SK-N-MC (cell line): ENCODE measurements around the gene STH.

Experiments
- DNase-seq: peaks from one replicate; pipeline ENCODE4 v3.0.0-alpha.2; 2011; ENCODE audit warnings: low read depth, low spot score
- H3K27ac ChIP-seq: fragments of 200-600 bp; sonication (generic); 2 replicates; pipeline ENCODE4 v1.5.1; 2016; ENCODE audit warnings: mixed run types
- H3K36me3 ChIP-seq: fragments of 200-600 bp; sonication (generic); 2 replicates; pipeline ENCODE4 v1.6.1; 2017; ENCODE audit warnings: antibody characterized with exemption, low read length, mixed read lengths; ENCODE audit not compliant: insufficient read depth
- H3K4me3 ChIP-seq: fragments of 200-600 bp; sonication (generic); 2 replicates; pipeline ENCODE4 v1.5.1; 2016
- H3K9ac ChIP-seq: fragments of 200-600 bp; sonication (generic); 2 replicates; pipeline ENCODE4 v1.8.0; 2017; ENCODE audit warnings: mixed run types, mixed read lengths; ENCODE audit not compliant: insufficient read length
- H3K9me3 ChIP-seq: fragments of 200-600 bp; sonication (generic); 2 replicates; pipeline ENCODE4 v1.6.1; 2017; ENCODE audit warnings: low read depth, mild to moderate bottlenecking, antibody characterized with exemption, low read length, moderate library complexity, mixed read lengths
- EZH2 ChIP-seq: fragments of 200-600 bp; sonication (generic); IDR thresholded peaks from one replicate; pipeline ENCODE4 v1.6.1; 2017; ENCODE audit warnings: antibody characterized with exemption
- FOXP2 ChIP-seq: optimal IDR thresholded peaks from 2 replicates; pipeline ENCODE3; 2011; ENCODE audit warnings: mild to moderate bottlenecking, moderate library complexity; ENCODE audit not compliant: insufficient read depth; ENCODE audit errors: extremely low read length, control extremely low read depth
- POLR2AphosphoS5 ChIP-seq: IDR thresholded peaks from 2 replicates; pipeline ENCODE4 v1.6.1; 2012; ENCODE audit warnings: mild to moderate bottlenecking, low read depth, low read length, borderline replicate concordance

STH gene

DNA sequence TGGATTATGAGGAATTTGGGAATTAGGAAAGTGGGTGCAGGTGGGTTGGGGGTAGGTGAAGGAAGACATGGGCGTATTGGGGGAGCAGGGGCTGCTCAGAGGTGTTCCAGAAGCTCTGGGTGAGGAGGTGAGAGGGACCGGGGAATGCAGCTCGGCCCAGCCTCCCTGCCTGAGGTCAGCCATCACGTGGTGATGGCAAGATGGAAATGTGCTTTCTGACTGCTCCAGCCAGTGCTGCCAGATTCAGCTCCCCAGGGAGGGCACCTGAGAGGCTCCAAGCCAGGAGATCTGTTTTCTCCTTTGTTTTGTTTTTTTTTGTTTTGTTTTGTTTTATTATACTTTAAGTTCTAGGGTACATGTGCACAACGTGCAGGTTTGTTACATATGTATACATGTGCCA is 35.2 kb upstream of the STH start:
- Histone ChIP-seq H3K9ac (no peak overlapping the region), H3K27ac (no peak overlapping the region), H3K36me3 (peaks cover 42% of the 10 kb centered on the region), H3K9me3 (no peaks in the 10 kb centered on the region), H3K4me3 (no peak overlapping the region)
- TF ChIP-seq EZH2 (no peak), FOXP2 (no peak), POLR2AphosphoS5 (no peak)
- DNase-seq, result no peak

DNA sequence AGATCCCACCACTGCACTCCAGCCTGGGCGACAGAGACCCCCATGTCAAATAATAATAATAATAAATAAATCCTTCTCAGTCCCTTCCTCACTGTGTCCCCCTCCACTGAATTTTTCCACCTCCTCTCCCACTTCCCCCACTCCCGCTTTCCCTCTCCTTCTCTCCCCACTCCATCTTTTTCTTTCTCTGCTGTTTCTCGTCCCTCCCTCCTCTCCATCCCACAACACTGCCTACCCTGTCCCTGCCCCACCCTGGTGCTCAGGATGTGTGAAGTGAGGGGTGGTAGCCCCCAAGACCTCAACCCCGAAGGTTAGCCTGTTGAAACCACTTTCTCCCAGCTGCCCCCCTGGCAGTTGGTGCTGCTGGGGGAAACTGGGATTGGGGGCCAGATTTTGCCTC is 34.4 kb upstream of the STH start:
- Histone ChIP-seq H3K36me3 (peaks cover 50% of the 10 kb centered on the region), H3K9ac (no peak overlapping the region), H3K4me3 (no peak overlapping the region), H3K9me3 (no peaks in the 10 kb centered on the region), H3K27ac (no peak overlapping the region)
- DNase-seq, result no peak
- TF ChIP-seq FOXP2, result no peak
- TF ChIP-seq EZH2, result no peak

DNA sequence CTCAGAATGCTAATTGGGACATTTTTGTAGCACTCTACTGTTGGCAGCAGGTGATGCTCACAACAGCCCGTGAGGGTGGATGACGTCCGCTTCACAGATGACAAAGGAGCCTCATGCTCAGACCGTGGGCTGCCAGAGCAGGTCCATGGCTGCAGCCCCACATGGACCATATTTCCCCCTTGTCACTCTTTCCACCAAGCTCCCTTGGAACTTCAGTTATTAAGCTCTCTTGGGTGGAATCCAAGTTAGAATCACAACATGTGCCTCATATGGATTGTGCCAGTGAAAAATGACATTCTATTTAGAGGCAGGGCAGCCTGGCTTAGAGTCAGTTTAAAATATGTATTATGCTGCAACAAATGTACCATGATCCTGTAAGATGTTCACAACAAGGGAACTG is 33.2 kb upstream of the STH start:
- DNase-seq, result no peak

DNA sequence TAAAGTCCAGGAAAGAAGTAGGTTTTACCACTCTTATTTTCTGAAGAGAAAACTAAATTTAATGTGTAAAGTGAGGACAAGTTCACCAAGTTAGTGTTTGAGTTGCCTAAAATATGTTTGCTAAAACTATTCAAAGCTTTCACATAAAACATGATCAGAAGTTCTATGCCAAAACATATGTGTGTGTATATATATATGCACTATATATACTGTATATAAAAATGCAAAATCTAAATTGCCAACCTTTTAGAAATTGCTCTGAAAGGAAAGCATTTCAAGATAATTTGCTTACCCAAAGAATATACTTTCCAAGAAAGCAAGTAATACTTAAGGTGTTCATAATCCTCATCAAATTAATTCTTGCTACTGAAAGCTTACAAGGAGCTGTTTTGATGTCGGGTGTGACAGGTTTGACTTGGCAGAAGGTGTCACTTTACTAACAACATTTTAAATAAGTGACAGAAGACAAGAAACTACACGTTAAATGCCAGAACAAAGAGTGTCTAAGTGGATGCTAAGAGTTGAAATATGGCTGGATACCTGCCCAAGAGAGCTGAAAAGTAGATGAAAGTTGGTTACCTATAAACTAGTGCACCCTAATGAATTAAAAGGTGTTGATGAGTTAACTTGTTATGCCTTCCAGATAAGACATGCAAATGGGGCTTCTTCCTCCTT is 32.3 kb upstream of the STH start:
- H3K4me3 ChIP-seq, result no peak overlapping the region
- no peak overlapping the region for H3K27ac ChIP-seq
- DNase-seq, result no peak
- TF ChIP-seq FOXP2, result no peak
- no peak for TF ChIP-seq EZH2
- TF ChIP-seq POLR2AphosphoS5, result no peak
- no peak overlapping the region for H3K9ac ChIP-seq
- no peaks in the 10 kb centered on the region for H3K9me3 ChIP-seq
- H3K36me3 ChIP-seq, result peaks cover 71% of the 10 kb centered on the region

More for the DNA sequence above, 33.2 kb upstream of the STH start:
- no peaks in the 10 kb centered on the region for H3K9me3 ChIP-seq
- TF ChIP-seq EZH2, result no peak
- no peak for TF ChIP-seq POLR2AphosphoS5
- no peak for TF ChIP-seq FOXP2
- H3K36me3 ChIP-seq, result peaks cover 61% of the 10 kb centered on the region
- H3K27ac ChIP-seq, result no peak overlapping the region
- no peak overlapping the region for H3K9ac ChIP-seq
- H3K4me3 ChIP-seq, result no peak overlapping the region

DNA sequence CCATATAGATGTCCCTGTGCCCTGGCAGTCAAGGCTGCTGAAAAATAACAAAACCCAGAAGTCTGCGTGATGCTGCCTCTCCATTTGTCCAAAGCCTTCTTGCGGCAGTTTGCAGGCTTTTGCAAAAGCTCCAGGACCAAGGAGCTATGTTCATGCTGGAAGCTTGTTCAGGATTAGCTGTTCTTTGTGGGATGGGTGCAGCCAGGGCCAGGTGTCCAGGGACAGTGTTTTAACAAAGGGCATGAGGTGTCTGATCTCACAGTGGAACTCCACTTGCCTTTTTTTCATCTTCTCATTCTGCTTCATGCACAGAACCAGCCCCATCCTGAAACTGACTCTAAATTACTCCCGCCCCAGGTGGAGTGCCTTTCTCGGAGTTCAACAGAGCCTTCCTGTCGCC is 31.7 kb upstream of the STH start:
- Histone ChIP-seq H3K36me3 (peaks cover 73% of the 10 kb centered on the region), H3K4me3 (no peak overlapping the region), H3K9ac (no peak overlapping the region), H3K27ac (no peak overlapping the region), H3K9me3 (no peaks in the 10 kb centered on the region)
- TF ChIP-seq POLR2AphosphoS5 (no peak), FOXP2 (no peak), EZH2 (no peak)
- DNase-seq, result no peak

DNA sequence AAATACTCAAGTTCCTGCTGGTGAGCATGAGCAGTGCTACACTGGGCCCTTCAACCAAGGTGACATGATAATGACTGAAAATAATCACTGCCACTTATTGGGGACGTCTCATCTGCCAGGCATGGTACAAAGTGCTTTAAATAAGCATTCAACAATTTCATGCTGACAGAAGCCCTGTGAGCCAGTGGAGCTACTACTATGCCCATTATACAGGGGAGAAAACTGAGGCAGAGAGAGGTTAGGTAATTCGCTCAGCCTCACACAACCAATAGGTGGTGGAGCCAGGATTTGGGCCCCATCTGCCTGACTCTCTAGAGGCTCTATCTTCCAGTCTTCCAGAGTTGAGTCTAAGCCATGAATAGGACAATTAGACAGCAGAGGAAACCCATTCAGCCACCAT is 30.3 kb upstream of the STH start:
- Histone ChIP-seq H3K9me3 (no peaks in the 10 kb centered on the region), H3K4me3 (no peak overlapping the region), H3K36me3 (peaks cover 70% of the 10 kb centered on the region), H3K9ac (no peak overlapping the region), H3K27ac (no peak overlapping the region)
- DNase-seq, result no peak
- TF ChIP-seq EZH2 (no peak), FOXP2 (no peak), POLR2AphosphoS5 (no peak)

DNA sequence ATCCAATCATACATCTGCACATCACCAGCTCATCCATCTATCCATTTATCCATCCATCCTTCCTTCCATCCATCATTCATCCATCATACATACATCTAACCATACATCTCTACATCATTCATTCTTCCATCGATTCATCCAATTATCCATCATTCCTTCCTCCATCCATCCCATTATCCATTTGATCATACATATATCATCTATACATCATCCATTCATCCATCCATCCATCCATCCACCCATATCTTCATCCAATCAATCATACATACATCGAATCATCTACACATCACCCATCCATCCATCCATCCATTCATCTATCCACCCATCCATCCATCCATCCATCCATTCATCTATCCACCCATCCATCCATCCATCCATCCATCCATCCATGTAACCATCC is 29.3 kb upstream of the STH start:
- Histone ChIP-seq H3K27ac (no peak overlapping the region), H3K4me3 (no peak overlapping the region), H3K9me3 (no peaks in the 10 kb centered on the region), H3K36me3 (peaks cover 71% of the 10 kb centered on the region), H3K9ac (no peak overlapping the region)
- TF ChIP-seq FOXP2 (no peak), POLR2AphosphoS5 (no peak), EZH2 (no peak)
- DNase-seq, result no peak

DNA sequence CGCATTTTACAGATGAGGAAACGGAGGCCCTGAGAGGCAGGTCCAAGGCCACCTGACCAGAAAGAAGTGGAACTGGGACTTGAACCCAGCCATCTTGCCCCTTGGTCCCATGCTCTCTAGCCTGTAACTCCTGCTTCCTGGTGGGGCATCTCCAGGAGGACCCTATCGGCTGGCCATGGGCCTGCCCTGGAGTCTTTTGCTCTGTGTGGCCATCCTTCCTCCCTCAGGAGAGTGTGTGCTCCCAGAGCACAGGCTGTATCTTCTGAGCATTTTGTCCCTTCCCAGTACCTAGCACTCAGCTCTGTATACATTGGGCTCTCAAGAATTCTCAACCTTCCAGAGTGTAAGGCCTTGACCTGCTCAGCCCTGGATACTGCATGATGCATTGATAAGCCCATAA is 28.4 kb upstream of the STH start:
- TF ChIP-seq FOXP2 (no peak), EZH2 (no peak), POLR2AphosphoS5 (no peak)
- no peaks in the 10 kb centered on the region for H3K9me3 ChIP-seq

DNA sequence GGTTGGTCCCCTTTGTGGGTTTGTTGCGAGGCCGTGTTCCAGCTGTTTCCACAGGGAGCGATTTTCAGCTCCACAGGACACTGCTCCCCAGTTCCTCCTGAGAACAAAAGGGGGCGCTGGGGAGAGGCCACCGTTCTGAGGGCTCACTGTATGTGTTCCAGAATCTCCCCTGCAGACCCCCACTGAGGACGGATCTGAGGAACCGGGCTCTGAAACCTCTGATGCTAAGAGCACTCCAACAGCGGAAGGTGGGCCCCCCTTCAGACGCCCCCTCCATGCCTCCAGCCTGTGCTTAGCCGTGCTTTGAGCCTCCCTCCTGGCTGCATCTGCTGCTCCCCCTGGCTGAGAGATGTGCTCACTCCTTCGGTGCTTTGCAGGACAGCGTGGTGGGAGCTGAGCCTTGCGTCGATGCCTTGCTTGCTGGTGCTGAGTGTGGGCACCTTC is 27.3 kb upstream of the STH start:
- no peak for DNase-seq
- no peak overlapping the region for H3K9ac ChIP-seq

More for the DNA sequence above, 28.4 kb upstream of the STH start:
- H3K9ac ChIP-seq, result no peak overlapping the region
- no peak for DNase-seq
- no peak overlapping the region for H3K27ac ChIP-seq
- no peak overlapping the region for H3K4me3 ChIP-seq
- H3K36me3 ChIP-seq, result peaks cover 75% of the 10 kb centered on the region

More for the DNA sequence above, 27.3 kb upstream of the STH start:
- TF ChIP-seq EZH2 (no peak), FOXP2 (no peak), POLR2AphosphoS5 (no peak)
- H3K27ac ChIP-seq, result no peak overlapping the region
- peaks cover 69% of the 10 kb centered on the region for H3K36me3 ChIP-seq
- H3K4me3 ChIP-seq, result no peak overlapping the region
- no peaks in the 10 kb centered on the region for H3K9me3 ChIP-seq
